Hepatocyte (in vitro differentiated cells): ENCODE data around the gene SYCP2L. TPM values are rescaled to one million over a fixed set of nuclear protein-coding genes. Genes with fewer than 3 reads are reported as not detected.
"Not testable (repeated sequence)": the region's sequence is repeated elsewhere in the genome, so short reads cannot be mapped to it uniquely, and the experiment has no call there.

Source experiments
- DNase-seq: peaks from one replicate; pipeline ENCODE4 v3.0.0-alpha.2; 2016; ENCODE audit warnings: low spot score
- H2AFZ ChIP-seq: fragments of 200-600 bp; sonication (generic); 2 replicates; pipeline ENCODE4 v1.6.0; 2016; ENCODE audit warnings: antibody characterized with exemption, mild to moderate bottlenecking
- H3K27ac ChIP-seq: fragments of 200-600 bp; sonication (generic); 2 replicates; pipeline ENCODE4 v1.5.1; 2016; ENCODE audit warnings: mild to moderate bottlenecking
- H3K27me3 ChIP-seq: fragments of 200-600 bp; sonication (generic); 2 replicates; pipeline ENCODE4 v1.6.1; 2016
- H3K36me3 ChIP-seq: fragments of 200-600 bp; sonication (generic); replicated peaks from 2 replicates; pipeline ENCODE4 v1.5.1; 2016; ENCODE audit warnings: low read depth; ENCODE audit not compliant: insufficient read depth
- H3K4me1 ChIP-seq: fragments of 200-600 bp; sonication (generic); 2 replicates; pipeline ENCODE4 v1.5.1; 2016; ENCODE audit warnings: mild to moderate bottlenecking, moderate library complexity; ENCODE audit not compliant: insufficient read depth
- H3K4me2 ChIP-seq: fragments of 200-600 bp; sonication (generic); 2 replicates; pipeline ENCODE4 v1.6.0; 2016
- H3K4me3 ChIP-seq: fragments of 200-600 bp; sonication (generic); 2 replicates; pipeline ENCODE4 v1.5.1; 2016; ENCODE audit warnings: mild to moderate bottlenecking
- H3K79me2 ChIP-seq: fragments of 200-600 bp; sonication (generic); 2 replicates; pipeline ENCODE4 v1.6.0; 2017; ENCODE audit warnings: mild to moderate bottlenecking
- H3K9me2 ChIP-seq: fragments of 200-600 bp; sonication (generic); replicated peaks from 2 replicates; pipeline ENCODE4 v1.6.0; 2017; ENCODE audit warnings: mild to moderate bottlenecking; ENCODE audit not compliant: insufficient read depth
- H3K9me3 ChIP-seq: fragments of 200-600 bp; sonication (generic); 2 replicates; pipeline ENCODE4 v1.5.1; 2016; ENCODE audit warnings: low read depth, mild to moderate bottlenecking
- H4K20me1 ChIP-seq: fragments of 200-600 bp; sonication (generic); 2 replicates; pipeline ENCODE4 v1.6.0; 2016; ENCODE audit warnings: mild to moderate bottlenecking; ENCODE audit not compliant: insufficient read depth, poor library complexity, severe bottlenecking
- CTCF ChIP-seq: fragments of 200-600 bp; sonication (generic); IDR thresholded peaks from 2 replicates; pipeline ENCODE4 v1.5.1; 2016; ENCODE audit warnings: antibody characterized with exemption, mild to moderate bottlenecking; ENCODE audit not compliant: poor library complexity
- EZH2 ChIP-seq: fragments of 200-600 bp; sonication (generic); IDR thresholded peaks from 2 replicates; pipeline ENCODE4 v1.6.1; 2016; ENCODE audit warnings: antibody characterized with exemption, mild to moderate bottlenecking, borderline replicate concordance
- EZH2phosphoT487 ChIP-seq: fragments of 200-600 bp; sonication (generic); IDR thresholded peaks from one replicate; pipeline ENCODE4 v1.6.1; 2018; ENCODE audit warnings: antibody characterized with exemption, mild to moderate bottlenecking, low read depth, moderate library complexity; ENCODE audit not compliant: unreplicated experiment, severe bottlenecking
- WGBS: methylation state at CpG from one replicate; pipeline ENCODE4 v1.1.6; 2016; ENCODE audit warnings: low lambda C conversion rate; ENCODE audit errors: missing lambda C conversion rate; 5-methylcytosine and 5-hydroxymethylcytosine counted together
- polyA plus RNA-seq: library from polyadenylated mRNA; unstranded; fragments of >200 nt; fragmentation: Nextera tagmentation; extraction: Ambion mirVana; gene quantifications from 2 replicates; pipeline ENCODE4 v1.2.1, GENCODE V29; 2016
- total RNA-seq: library from RNA; depleted of rRNA; stranded (reverse); fragments of >200 nt; gene quantifications from 2 replicates; pipeline ENCODE4 v1.2.3, GENCODE V29; 2014

The SYCP2L gene
- total and polyA plus RNA-seq, 2 experiments from 2014 or later, result 0.37 to 1.00 TPM

DNA sequence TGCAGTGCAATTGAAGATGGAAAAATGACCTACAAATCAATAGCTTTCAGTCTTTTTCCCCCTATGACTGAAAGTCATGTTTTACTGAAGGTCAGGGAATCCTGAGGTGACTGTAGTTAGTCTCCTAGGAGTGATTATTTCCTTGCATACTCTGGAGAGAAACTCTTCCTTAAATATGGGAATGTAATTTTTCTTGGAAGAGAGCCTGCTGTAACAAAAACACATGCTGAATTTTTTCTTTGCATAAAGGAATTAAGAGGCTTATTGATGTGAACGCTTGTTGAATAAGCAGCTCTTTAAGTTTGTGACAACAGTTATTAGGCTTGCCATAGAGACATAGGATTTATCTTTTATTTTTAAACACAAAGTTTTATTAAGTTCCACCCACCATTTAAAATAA is 92.8 kb downstream of the SYCP2L start:
- Histone ChIP-seq H3K9me3 (no peaks in the 10 kb centered on the region), H2AFZ (no peak overlapping the region), H3K27me3 (no peaks in the 10 kb centered on the region), H3K79me2 (no peaks in the 10 kb centered on the region), H3K9me2 (no peaks in the 10 kb centered on the region), H3K4me3 (no peak overlapping the region), H4K20me1 (no peaks in the 10 kb centered on the region), H3K36me3 (no peaks in the 10 kb centered on the region), H3K4me1 (no peaks in the 10 kb centered on the region), H3K4me2 (no peak overlapping the region), H3K27ac (no peak overlapping the region)
- 84% methylated on average over 1 of the region's 1 CpG for WGBS
- no peak for DNase-seq
- no peak for TF ChIP-seq CTCF

GRCh38 chr6:10981409-10981808 is 94.6 kb downstream of the SYCP2L start:
- Histone ChIP-seq H3K79me2 (no peaks in the 10 kb centered on the region), H3K9me3 (no peaks in the 10 kb centered on the region), H4K20me1 (no peaks in the 10 kb centered on the region), H3K36me3 (no peaks in the 10 kb centered on the region), H3K4me3 (no peak overlapping the region), H3K4me1 (no peaks in the 10 kb centered on the region), H2AFZ (no peak overlapping the region), H3K27ac (no peak overlapping the region), H3K27me3 (no peaks in the 10 kb centered on the region), H3K9me2 (no peaks in the 10 kb centered on the region), H3K4me2 (no peak overlapping the region)
- DNase-seq, result no peak
- WGBS, result 82% methylated on average over 1 of the region's 1 CpG
- TF ChIP-seq EZH2, result no peak
- no peak for TF ChIP-seq EZH2phosphoT487
- TF ChIP-seq CTCF, result no peak

GRCh38 chr6:10984959-10985358 is 98.1 kb downstream of the SYCP2L start:
- H3K79me2 ChIP-seq, H3K9me3 ChIP-seq, H3K4me1 ChIP-seq, H3K27me3 ChIP-seq, H3K27ac ChIP-seq, H2AFZ ChIP-seq, H3K9me2 ChIP-seq, DNase-seq, H4K20me1 ChIP-seq, H3K4me3 ChIP-seq, H3K36me3 ChIP-seq, H3K4me2 ChIP-seq: not testable (repeated sequence)
- 70% methylated on average over 2 of the region's 2 CpGs for WGBS

DNA sequence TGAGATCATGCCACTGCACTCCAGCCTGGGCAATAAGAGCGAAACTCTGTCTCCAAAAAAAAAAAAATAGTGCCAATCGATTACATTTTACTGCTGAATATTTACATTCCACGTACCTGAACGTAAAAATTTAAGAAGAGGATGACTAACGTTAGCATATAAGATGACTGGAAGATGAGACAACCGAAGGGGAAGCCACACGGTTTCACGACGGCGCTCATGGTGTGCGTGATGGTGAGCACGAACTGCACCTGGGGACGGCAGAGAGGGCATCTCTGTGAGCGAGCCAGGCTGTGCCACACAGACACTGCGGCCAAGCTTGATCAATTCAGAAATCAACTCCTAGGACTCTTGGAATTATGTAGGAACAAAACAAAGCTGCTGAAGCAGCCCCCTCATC is 102.7 kb downstream of the SYCP2L start:
- 97% methylated on average over 15 of the region's 15 CpGs for WGBS
- Histone ChIP-seq H3K36me3 (no peaks in the 10 kb centered on the region), H3K9me3 (no peaks in the 10 kb centered on the region), H3K4me1 (no peaks in the 10 kb centered on the region), H3K9me2 (no peaks in the 10 kb centered on the region), H3K79me2 (no peaks in the 10 kb centered on the region), H3K4me2 (no peak overlapping the region), H3K27ac (no peak overlapping the region), H4K20me1 (no peaks in the 10 kb centered on the region), H3K4me3 (no peak overlapping the region), H2AFZ (no peak overlapping the region), H3K27me3 (no peaks in the 10 kb centered on the region)
- DNase-seq, result no peak
- no peak for TF ChIP-seq EZH2
- TF ChIP-seq EZH2phosphoT487, result no peak
- no peak for TF ChIP-seq CTCF
